Body of pancreas (tissue), 4 donors: ENCODE results near the gene DHX29. TPM values are rescaled to one million over a fixed set of nuclear protein-coding genes. Genes with fewer than 3 reads are reported as not detected.

Source experiments
- ATAC-seq: fragments of 150-250 bp; one replicate; pipeline ENCODE4 v1.9.1; 2016
- DNase-seq, 4 donors: peaks; one replicate each; pipeline ENCODE4 v3.0.0-alpha.2; 2019
- H3K27ac ChIP-seq, 4 donors: fragments of 200-600 bp; sonication (generic); 1 replicate in 3 of 4; 2 replicates in 1 of 4; pipeline versions ENCODE4 v1.5.1 to v1.6.1; 2016 to 2019; ENCODE audit warnings: mild to moderate bottlenecking in 1 of 4, mixed read lengths in 1 of 4, moderate library complexity in 1 of 4
- H3K27me3 ChIP-seq, 2 donors: fragments of 200-600 bp; sonication (generic); one replicate each; pipeline ENCODE4 v1.6.0; 2016; ENCODE audit warnings: mild to moderate bottlenecking in 1 of 2
- H3K36me3 ChIP-seq, 2 donors: fragments of 200-600 bp; sonication (generic); replicated peaks in 1 of 2; 2 replicates each; pipeline ENCODE4 v1.5.1; 2016; ENCODE audit warnings: low read depth in 2 of 2; ENCODE audit not compliant: insufficient read depth in 1 of 2
- H3K4me1 ChIP-seq: fragments of 200-600 bp; sonication (generic); one replicate; pipeline ENCODE4 v1.6.0; 2016
- H3K4me3 ChIP-seq, 2 donors: fragments of 200-600 bp; sonication (generic); 1 replicate in 1 of 2; 2 replicates in 1 of 2; pipeline ENCODE4 v1.5.1; 2016 to 2019
- H3K9me3 ChIP-seq, 3 donors: fragments of 200-600 bp; sonication (generic); 1 replicate in 2 of 3; 2 replicates in 1 of 3; pipeline ENCODE4 v1.5.1; 2016
- POLR2A ChIP-seq, 3 donors: fragments of 450-650 bp; IDR thresholded peaks; one replicate each; pipeline ENCODE4 v1.6.1; 2016; ENCODE audit warnings: antibody characterized with exemption in 3 of 3, mild to moderate bottlenecking in 2 of 3
- WGBS, 2 donors: methylation state at CpG; one replicate each; pipeline ENCODE4 v1.1.5; 2017; 5-methylcytosine and 5-hydroxymethylcytosine counted together
- intact Hi-C: fragments of 100-400 bp; cut with DNase I; formaldehyde crosslinking; loops from one replicate; pipeline ENCODE4 v1.15.1; 2023
- total RNA-seq, 2 donors: library from RNA; depleted of rRNA; stranded (reverse); fragments of >200 nt; gene quantifications; one replicate each; pipeline ENCODE4 v1.1.0, GENCODE V29; 2016
- TF ChIP-seq, protein P1 (sequence below), 7 experiments: fragments of 450-650 bp in 4 of 7; fragments of 200-600 bp in 3 of 7; sonication (generic) in 3 of 7; IDR thresholded peaks; one replicate each; pipeline ENCODE4 v1.5.1; 2016 to 2019; ENCODE audit warnings: antibody characterized with exemption in 7 of 7

The DHX29 gene
- total RNA-seq, 2 donors from 2014 or later, result 11.9 to 25.4 TPM

DNA sequence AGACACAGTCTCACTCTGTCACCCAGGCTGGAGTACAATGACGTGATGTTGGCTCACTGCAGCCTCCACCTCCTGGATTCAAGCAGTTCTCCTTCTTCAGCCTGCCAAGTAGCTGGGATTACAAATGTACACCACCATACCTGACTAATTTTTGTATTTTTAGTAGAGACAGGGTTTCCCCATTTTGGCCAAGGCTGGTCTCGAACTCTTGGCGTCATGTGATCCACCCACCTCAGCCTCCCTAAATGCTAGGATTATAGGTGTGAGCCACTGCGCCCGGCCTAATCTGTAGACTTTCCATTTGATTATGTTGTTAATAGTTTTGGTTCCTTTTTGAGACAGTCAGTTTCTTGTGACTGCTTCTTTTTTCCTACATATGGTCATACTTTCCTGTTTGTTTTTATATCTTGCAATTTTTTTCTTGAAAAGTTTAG, 31.3 kb upstream of the DHX29 start:
- intact Hi-C loops, result no loop called here
- WGBS, 2 donors, result 78 to 90% methylated on average over 5 of the region's 5 CpGs
- TF ChIP-seq, protein P1, sequence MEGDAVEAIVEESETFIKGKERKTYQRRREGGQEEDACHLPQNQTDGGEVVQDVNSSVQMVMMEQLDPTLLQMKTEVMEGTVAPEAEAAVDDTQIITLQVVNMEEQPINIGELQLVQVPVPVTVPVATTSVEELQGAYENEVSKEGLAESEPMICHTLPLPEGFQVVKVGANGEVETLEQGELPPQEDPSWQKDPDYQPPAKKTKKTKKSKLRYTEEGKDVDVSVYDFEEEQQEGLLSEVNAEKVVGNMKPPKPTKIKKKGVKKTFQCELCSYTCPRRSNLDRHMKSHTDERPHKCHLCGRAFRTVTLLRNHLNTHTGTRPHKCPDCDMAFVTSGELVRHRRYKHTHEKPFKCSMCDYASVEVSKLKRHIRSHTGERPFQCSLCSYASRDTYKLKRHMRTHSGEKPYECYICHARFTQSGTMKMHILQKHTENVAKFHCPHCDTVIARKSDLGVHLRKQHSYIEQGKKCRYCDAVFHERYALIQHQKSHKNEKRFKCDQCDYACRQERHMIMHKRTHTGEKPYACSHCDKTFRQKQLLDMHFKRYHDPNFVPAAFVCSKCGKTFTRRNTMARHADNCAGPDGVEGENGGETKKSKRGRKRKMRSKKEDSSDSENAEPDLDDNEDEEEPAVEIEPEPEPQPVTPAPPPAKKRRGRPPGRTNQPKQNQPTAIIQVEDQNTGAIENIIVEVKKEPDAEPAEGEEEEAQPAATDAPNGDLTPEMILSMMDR (IDR thresholded peaks at IDR 0.05), result no peak
- no peak for TF ChIP-seq POLR2A (IDR thresholded peaks at IDR 0.05)

DNA sequence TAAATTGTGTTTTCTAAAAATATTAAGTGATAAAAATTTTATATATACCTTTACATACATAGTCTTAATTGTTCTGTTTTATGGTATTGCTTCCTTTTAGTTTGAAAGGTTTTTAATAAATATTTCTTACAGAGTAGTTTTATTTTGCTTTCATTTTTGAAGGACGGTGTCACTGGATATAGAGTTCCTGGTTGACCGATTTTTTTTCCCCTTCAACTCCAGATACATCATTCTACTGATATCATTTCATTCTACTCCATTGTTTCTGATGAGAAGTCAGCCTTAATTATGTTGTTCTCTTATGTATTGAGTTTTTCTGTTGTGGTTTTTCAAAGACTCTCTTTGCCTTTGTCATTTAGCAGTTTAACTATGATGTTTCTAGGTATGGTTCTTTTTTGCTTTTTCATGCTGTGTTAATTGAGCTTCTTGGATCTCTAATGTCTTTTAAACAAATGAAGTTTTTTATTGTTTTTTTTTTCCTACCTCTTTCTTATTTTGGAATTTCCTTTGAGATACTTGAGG, 30.7 kb upstream of the DHX29 start:
- no peak overlapping the region for H3K27ac ChIP-seq
- peaks cover 0 to 6% of the 10 kb centered on the region in 2 donors for H3K36me3 ChIP-seq
- no peaks in the 10 kb centered on the region for H3K27me3 ChIP-seq
- no peak overlapping the region for H3K4me3 ChIP-seq
- TF ChIP-seq, protein P1 (IDR thresholded peaks at IDR 0.05), result no peak
- TF ChIP-seq POLR2A (IDR thresholded peaks at IDR 0.05), result no peak
- no peaks in the 10 kb centered on the region for H3K4me1 ChIP-seq
- DNase-seq, result no peak
- ATAC-seq, result no peak
- intact Hi-C loops, result no loop called here
- WGBS, 2 donors, result 81 to 84% methylated on average over 2 of the region's 2 CpGs
- peaks cover 0 to 2% (median 0%) of the 10 kb centered on the region in 3 donors for H3K9me3 ChIP-seq

More for the DNA sequence above, 31.3 kb upstream of the DHX29 start:
- no peaks in the 10 kb centered on the region for H3K27me3 ChIP-seq
- no peak overlapping the region for H3K4me3 ChIP-seq
- H3K27ac ChIP-seq, result no peak overlapping the region
- peaks cover 0 to 1% (median 0%) of the 10 kb centered on the region in 3 donors for H3K9me3 ChIP-seq
- H3K36me3 ChIP-seq, result peaks cover 0 to 4% of the 10 kb centered on the region in 2 donors
- no peak for DNase-seq
- ATAC-seq, result no peak
- H3K4me1 ChIP-seq, result no peaks in the 10 kb centered on the region

DNA sequence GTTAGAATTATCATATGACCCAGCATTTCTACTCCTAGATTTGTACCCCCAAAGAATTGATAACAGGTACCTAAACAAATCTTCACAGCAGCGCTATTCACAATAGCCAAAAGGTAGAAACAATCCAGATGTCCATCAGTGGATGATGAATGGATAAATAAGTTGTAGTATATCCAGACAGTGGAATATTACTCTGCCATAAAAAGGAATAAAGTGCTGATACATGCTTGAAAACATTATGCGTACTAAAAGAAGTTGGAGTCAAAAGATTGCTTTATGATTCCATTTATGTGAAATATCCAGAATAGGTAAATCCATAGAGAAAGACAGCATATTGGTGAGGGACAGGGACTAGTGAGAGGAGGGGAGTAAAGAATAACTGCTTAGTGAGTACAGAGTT, 26.3 kb upstream of the DHX29 start:
- Histone ChIP-seq H3K4me1 (no peaks in the 10 kb centered on the region), H3K9me3 (peaks cover 0 to 2% (median 0%) of the 10 kb centered on the region in 3 donors), H3K27ac (no peak overlapping the region), H3K27me3 (no peaks in the 10 kb centered on the region), H3K36me3 (peaks cover 0 to 4% of the 10 kb centered on the region in 2 donors), H3K4me3 (no peak overlapping the region)
- intact Hi-C loops, result no loop called here
- DNase-seq, result no peak
- no peak for TF ChIP-seq POLR2A (IDR thresholded peaks at IDR 0.05)
- TF ChIP-seq, protein P1 (IDR thresholded peaks at IDR 0.05), result no peak
- 97% methylated on average over 2 of the region's 2 CpGs for WGBS, 2 donors
- ATAC-seq, result no peak

DNA sequence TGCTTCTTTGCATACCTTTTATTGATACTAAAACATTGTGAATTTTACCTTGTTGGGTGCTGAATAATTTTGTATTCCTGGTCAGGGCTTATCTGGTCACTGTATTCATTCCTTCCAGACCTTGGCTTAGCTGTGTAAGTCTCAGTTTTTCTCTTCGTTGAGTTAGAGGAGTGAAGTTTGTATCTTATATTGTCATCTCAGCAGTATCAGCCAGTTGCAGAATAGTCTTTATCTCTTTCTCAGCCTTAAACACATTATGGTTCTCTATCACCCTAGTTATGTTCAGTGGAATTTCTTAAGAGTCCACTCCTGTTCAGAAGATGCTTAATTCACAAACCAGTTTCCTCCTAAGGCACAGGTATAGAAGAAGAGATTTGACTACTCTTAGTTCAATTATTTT, 25.5 kb upstream of the DHX29 start:
- no peak overlapping the region for H3K4me3 ChIP-seq
- H3K27me3 ChIP-seq, result no peaks in the 10 kb centered on the region
- DNase-seq, result no peak
- H3K4me1 ChIP-seq, result no peaks in the 10 kb centered on the region
- no peak overlapping the region for H3K27ac ChIP-seq
- H3K36me3 ChIP-seq, result peaks cover 0 to 4% of the 10 kb centered on the region in 2 donors
- TF ChIP-seq, protein P1 (IDR thresholded peaks at IDR 0.05), result no peak
- no peak for TF ChIP-seq POLR2A (IDR thresholded peaks at IDR 0.05)
- 64 to 70% methylated on average over 1 of the region's 1 CpG for WGBS, 2 donors
- ATAC-seq, result no peak
- peaks cover 0 to 2% (median 0%) of the 10 kb centered on the region in 3 donors for H3K9me3 ChIP-seq
- intact Hi-C loops, result no loop called here

DNA sequence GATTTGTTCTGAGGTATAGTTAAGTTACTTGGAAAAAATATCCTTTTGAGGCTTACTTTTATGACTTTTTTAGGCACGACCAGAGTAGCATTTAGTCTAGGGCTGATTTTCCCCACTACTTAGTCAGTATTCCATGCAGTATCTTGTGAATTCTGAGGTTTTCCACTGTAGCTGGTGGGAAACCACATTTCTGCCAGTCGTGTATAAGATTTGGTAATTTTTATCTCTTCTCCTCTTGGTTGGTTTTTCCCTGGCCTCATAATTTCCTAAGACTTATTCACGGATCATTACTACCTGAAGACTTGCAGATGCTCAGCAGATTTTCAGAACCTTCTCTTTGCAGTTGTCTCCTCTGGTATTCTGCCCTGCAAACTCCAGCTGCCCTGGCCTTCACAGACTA, 23.8 kb upstream of the DHX29 start:
- Histone ChIP-seq H3K27me3 (no peaks in the 10 kb centered on the region), H3K36me3 (peaks cover 0 to 4% of the 10 kb centered on the region in 2 donors), H3K4me3 (no peak overlapping the region), H3K9me3 (peaks cover 0 to 2% (median 0%) of the 10 kb centered on the region in 3 donors), H3K4me1 (no peaks in the 10 kb centered on the region), H3K27ac (no peak overlapping the region)
- DNase-seq, result no peak
- no peak for TF ChIP-seq POLR2A (IDR thresholded peaks at IDR 0.05)
- TF ChIP-seq, protein P1 (IDR thresholded peaks at IDR 0.05), result no peak
- no peak for ATAC-seq
- intact Hi-C loops, result no loop called here
- 80 to 89% methylated on average over 3 of the region's 3 CpGs for WGBS, 2 donors
